ENCODE results near the gene EMID1. TPM values are rescaled to one million over a fixed set of nuclear protein-coding genes. Genes with fewer than 3 reads are reported as not detected.

The EMID1 gene
- polyA plus RNA-seq, 1 of the 3 experiments (the other 2 are of a cell fraction) = 1.1 TPM

DNA sequence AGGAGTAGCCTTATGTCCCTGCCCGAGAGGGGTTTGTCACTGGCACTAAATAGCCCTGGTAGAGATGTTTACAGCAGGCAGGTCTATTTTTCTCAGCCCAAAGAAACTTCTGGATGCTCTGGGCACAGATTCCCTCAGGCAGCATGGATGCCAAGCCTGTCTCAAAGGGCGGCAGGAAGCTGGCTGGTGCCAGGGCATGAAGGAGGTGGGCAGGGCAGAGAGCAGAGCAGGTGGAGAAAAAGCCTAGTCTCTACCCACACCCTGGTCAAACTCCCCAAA, 96.6 kb downstream of the EMID1 start:
- Histone ChIP-seq H3K4me2 (no peak overlapping the region), H3K4me1 (ENCODE audit: control insufficient read depth in 1 of 2, insufficient read depth in 2 of 2, low read depth in 1 of 2, low read length in 1 of 2) (peaks cover 0 to 20% of the 10 kb centered on the region in 2 experiments; a peak in 1 of 4 replicates), H3K27me3 (ENCODE audit: insufficient read depth) (no peaks in the 10 kb centered on the region), H3K9me2 (no peaks in the 10 kb centered on the region), H3K36me3 (replicated peaks in 1 of 2; ENCODE audit: control insufficient read depth in 1 of 2, insufficient read depth in 2 of 2, low read length in 1 of 2) (peaks cover 13 to 37% of the 10 kb centered on the region in 2 experiments), H3K9ac (no peak overlapping the region), H3K27ac (ENCODE audit: low read depth in 2 of 2, low read length in 1 of 2) (peak overlapping the region in 1 of 2 experiments; percentile 12; a peak in 1 of 4 replicates), H3K9me3 (no peaks in the 10 kb centered on the region), H4K20me1 (ENCODE audit: insufficient read depth) (peaks cover 13% of the 10 kb centered on the region; the same call in 1 of the 2 replicates), H3K4me3 (ENCODE audit: low read depth in 2 of 2, low read length in 1 of 2) (no peak overlapping the region), H3F3A (replicated peaks; ENCODE audit: insufficient read depth) (peaks cover 36% of the 10 kb centered on the region), H2AFZ (ENCODE audit: low read depth) (no peak overlapping the region), H3K79me2 (ENCODE audit: insufficient read depth) (peaks cover 3% of the 10 kb centered on the region)
- ChIA-PET POLR2A (no interaction called here), CTCF (interaction anchor here (2.8 to 4.2 kb wide), 2 partner anchors 12 to 57 kb away, joined by 23 to 24 read pairs; no protein-coding TSS in a partner anchor)
- TF ChIP-seq JUND (IDR thresholded peaks at IDR 0.05) (0 out of 2 replicates have a peak, but pooled peaks have one; percentile 10), FOXJ3 (CRISPR knock-in tag; IDR thresholded peaks at IDR 0.05) (no peak)
- DNase-seq = no peak
- WGBS (ENCODE audit: low lambda C conversion rate) = 80% methylated on average over 2 of the region's 2 CpGs

DNA sequence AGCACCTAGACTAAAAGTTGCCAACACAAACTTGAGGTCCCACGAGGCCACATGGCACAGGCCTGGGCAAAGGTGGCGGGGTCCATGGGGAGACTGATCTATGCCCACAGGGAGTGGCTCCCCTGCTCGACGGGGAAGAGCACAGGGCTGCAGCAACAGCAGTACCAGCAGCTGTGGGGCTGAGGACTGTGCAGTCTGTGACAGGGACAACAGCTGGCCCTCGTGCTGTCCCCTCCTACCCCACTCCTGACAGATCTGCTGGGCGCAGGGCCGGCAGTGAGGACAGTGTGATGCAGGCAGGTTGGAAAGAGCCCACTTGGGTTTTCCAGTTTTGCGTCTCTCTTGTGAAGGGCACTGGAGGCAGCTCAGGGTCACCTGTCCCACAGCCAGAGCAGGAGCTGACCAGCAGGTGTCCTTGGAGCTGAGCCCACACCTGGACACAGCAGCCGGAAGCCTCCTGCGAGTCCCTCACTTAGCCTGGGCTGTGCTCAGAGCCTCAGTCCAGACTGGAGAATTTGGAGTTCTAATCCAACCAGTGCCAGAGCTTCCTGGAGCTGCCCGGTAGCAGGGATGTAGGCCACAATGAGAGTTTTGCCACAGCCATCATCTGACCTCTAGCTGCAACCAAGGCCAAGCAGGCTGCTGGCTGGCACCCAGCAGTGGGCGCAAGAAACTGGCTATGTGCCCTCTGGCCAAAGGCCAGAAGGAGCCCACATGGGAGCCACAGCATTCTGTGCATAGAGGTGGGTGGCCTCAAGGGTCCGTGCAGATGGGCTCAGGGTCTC, 97.2 kb downstream of the EMID1 start:
- Histone ChIP-seq H3K4me1 (ENCODE audit: control insufficient read depth in 1 of 2, insufficient read depth in 2 of 2, low read depth in 1 of 2, low read length in 1 of 2) (peaks cover 0 to 25% of the 10 kb centered on the region in 2 experiments; a peak in 1 of 4 replicates), H3K36me3 (replicated peaks in 1 of 2; ENCODE audit: control insufficient read depth in 1 of 2, insufficient read depth in 2 of 2, low read length in 1 of 2) (peaks cover 8 to 32% of the 10 kb centered on the region in 2 experiments), H3K4me2 (no peak overlapping the region), H3K9ac (no peak overlapping the region), H2AFZ (ENCODE audit: low read depth) (no peak overlapping the region), H4K20me1 (ENCODE audit: insufficient read depth) (peaks cover 13% of the 10 kb centered on the region; the same call in 1 of the 2 replicates), H3K9me3 (no peaks in the 10 kb centered on the region), H3K4me3 (ENCODE audit: low read depth in 2 of 2, low read length in 1 of 2) (no peak overlapping the region), H3K27me3 (ENCODE audit: insufficient read depth) (no peaks in the 10 kb centered on the region), H3K9me2 (no peaks in the 10 kb centered on the region), H3K27ac (ENCODE audit: low read depth in 2 of 2, low read length in 1 of 2) (no peak overlapping the region; a peak in 1 of 4 replicates), H3K79me2 (ENCODE audit: insufficient read depth) (peaks cover 8% of the 10 kb centered on the region), H3F3A (replicated peaks; ENCODE audit: insufficient read depth) (peaks cover 31% of the 10 kb centered on the region)
- peak; percentile 43 for DNase-seq
- POLR2A ChIA-PET = no interaction called here
- TF ChIP-seq NFIC (IDR thresholded peaks at IDR 0.05; ENCODE audit: borderline replicate concordance) = peak; percentile 51
- TF ChIP-seq MEF2A (IDR thresholded peaks at IDR 0.05; ENCODE audit: borderline replicate concordance, low read depth) = no peak
- TF ChIP-seq RFX5 (IDR thresholded peaks at IDR 0.05; ENCODE audit: low read length) = no peak
- TF ChIP-seq NRF1 (IDR thresholded peaks at IDR 0.05; ENCODE audit: low read depth, low read length) = no peak
- peak; percentile 27; the same call in 1 of the 2 replicates for TF ChIP-seq MXI1 (IDR thresholded peaks at IDR 0.05; ENCODE audit: low read depth, low read length)
- WGBS (ENCODE audit: low lambda C conversion rate) = 100% methylated on average over 1 of the region's 13 CpGs
- CTCF ChIA-PET = interaction anchor here (1.4 to 4.2 kb wide), 4 partner anchors 8 to 323 kb away, joined by 3 to 24 read pairs (median 15); no protein-coding TSS in a partner anchor

DNA sequence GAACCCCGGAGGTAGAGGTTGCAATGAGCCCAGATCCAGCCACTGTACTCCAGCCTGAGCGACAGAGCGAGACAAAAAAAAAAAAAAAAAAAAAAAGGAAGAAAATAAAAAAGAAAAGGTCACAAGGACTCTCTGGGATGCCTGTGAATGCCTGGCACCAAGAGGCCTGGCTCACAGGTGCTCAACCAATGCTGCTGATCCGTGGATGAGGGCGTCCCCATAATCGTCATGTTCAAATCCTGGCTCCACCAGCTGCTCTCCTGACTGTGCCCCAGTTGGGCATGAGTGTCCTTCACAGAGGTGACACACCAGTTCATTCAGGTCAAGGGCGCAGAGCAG, 100.1 kb downstream of the EMID1 start:
- no peak for TF ChIP-seq SIN3A (IDR thresholded peaks at IDR 0.05; ENCODE audit: borderline replicate concordance, low read depth, low read length)
- no peak for TF ChIP-seq FOXM1 (IDR thresholded peaks at IDR 0.05; ENCODE audit: low read depth)
- TF ChIP-seq JUND (IDR thresholded peaks at IDR 0.05) = no peak
- no peak for TF ChIP-seq NRF1 (IDR thresholded peaks at IDR 0.05; ENCODE audit: low read depth, low read length)
- TF ChIP-seq TAF1 (IDR thresholded peaks at IDR 0.05; ENCODE audit: borderline replicate concordance, low read depth, low read length) = no peak
- no peak for TF ChIP-seq MEF2A (IDR thresholded peaks at IDR 0.05; ENCODE audit: borderline replicate concordance, low read depth)
- TF ChIP-seq, protein P1, sequence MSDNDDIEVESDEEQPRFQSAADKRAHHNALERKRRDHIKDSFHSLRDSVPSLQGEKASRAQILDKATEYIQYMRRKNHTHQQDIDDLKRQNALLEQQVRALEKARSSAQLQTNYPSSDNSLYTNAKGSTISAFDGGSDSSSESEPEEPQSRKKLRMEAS (IDR thresholded peaks at IDR 0.05; ENCODE audit: low read depth) = no peak
- Histone ChIP-seq H3K9ac (peak overlapping the region; percentile 90; the same call in 1 of the 2 replicates), H3K36me3 (replicated peaks in 1 of 2; ENCODE audit: control insufficient read depth in 1 of 2, insufficient read depth in 2 of 2, low read length in 1 of 2) (peaks cover 0 to 6% of the 10 kb centered on the region in 2 experiments), H3K4me1 (ENCODE audit: control insufficient read depth in 1 of 2, insufficient read depth in 2 of 2, low read depth in 1 of 2, low read length in 1 of 2) (peaks cover 12 to 47% of the 10 kb centered on the region in 2 experiments; a peak in 3 of 4 replicates), H3K9me3 (no peaks in the 10 kb centered on the region), H3K4me3 (ENCODE audit: low read depth in 2 of 2, low read length in 1 of 2) (peak overlapping the region; percentile 74 to 85), H2AFZ (ENCODE audit: low read depth) (peak overlapping the region; percentile 89), H3F3A (replicated peaks; ENCODE audit: insufficient read depth) (peaks cover 5% of the 10 kb centered on the region), H3K9me2 (no peaks in the 10 kb centered on the region), H3K4me2 (peak overlapping the region; percentile 91; the same call in 1 of the 2 replicates), H3K27me3 (ENCODE audit: insufficient read depth) (no peaks in the 10 kb centered on the region), H4K20me1 (ENCODE audit: insufficient read depth) (peaks cover 10% of the 10 kb centered on the region; the same call in 1 of the 2 replicates), H3K79me2 (ENCODE audit: insufficient read depth) (peaks cover 30% of the 10 kb centered on the region), H3K27ac (ENCODE audit: low read depth in 2 of 2, low read length in 1 of 2) (peak overlapping the region; percentile 88 to 89; a peak in 2 of 4 replicates)
- ChIA-PET POLR2A (no interaction called here), CTCF (interaction anchor here (0.6 to 3.3 kb wide), 14 partner anchors 8 to 69 kb away, joined by 3 to 63 read pairs (median 4); no protein-coding TSS in a partner anchor)
- no peak for DNase-seq
- WGBS (ENCODE audit: low lambda C conversion rate) = 69% methylated on average over 6 of the region's 7 CpGs
